HG02678 (cell line): ENCODE data around the gene DNAH17.

Source experiments
- ATAC-seq: cut with Tn5 transposase; IDR thresholded peaks from one replicate; pipeline ENCODE4 v1.9.1; 2021; ENCODE audit warnings: mild to moderate bottlenecking, moderate library complexity; ENCODE audit not compliant: unreplicated experiment

The DNAH17 gene

GRCh38 chr17:78460951-78461798 is 116.0 kb downstream of the DNAH17 start:
- no peak for ATAC-seq

DNA sequence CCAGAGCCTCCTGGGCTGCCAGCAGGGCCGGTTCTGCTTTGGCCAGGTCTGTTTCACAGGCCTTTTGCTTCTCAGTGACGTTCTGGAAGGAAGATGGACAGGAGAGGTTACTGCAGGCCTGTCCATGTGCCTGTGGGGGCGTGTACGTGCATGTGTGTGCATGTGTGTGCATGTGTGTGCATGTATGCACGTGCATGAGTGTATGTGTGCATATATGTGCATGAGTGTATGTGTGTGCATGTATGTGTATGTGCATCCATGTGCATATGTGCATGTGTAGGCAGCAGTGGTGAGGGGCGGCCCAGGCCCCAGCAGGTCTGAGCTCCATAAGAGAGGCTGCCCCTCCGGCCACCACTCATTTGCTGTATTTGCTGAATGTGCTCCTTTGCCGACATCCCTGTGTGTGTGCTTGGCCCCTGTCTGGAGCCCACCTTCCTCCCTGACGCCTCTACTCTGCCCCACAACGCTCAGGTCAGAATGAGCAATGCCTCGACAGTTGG is 117.0 kb downstream of the DNAH17 start:
- no peak for ATAC-seq

GRCh38 chr17:78459696-78460095 is 117.5 kb downstream of the DNAH17 start:
- ATAC-seq = no peak

- no peak for ATAC-seq
Observed at GRCh38 chr17:78458736-78459335, 118.4 kb downstream of the DNAH17 start.

- ATAC-seq = no peak
Observed at GRCh38 chr17:78458091-78458490, 119.1 kb downstream of the DNAH17 start.

GRCh38 chr17:78454346-78454745 is 122.8 kb downstream of the DNAH17 start:
- ATAC-seq = no peak

DNA sequence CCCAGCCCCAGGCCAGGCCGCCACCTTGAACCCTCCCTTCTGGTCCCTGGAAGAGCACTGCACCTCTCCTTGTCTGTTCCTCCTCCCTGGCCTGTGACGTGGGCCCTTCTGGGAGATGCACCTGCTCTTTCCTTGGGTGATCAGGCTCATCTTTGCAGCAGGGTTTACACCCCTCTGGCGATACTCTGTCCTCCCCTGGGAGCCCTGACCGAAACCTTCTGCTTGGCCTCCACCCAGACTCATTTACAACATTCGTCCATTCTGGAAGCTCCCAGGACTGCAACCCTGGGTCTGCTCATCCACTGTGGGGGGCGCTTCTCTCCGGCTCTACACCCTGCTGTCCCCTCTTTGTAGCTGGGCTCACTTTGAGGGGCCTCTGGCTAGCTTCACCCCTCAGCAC is 125.4 kb downstream of the DNAH17 start:
- no peak for ATAC-seq

GRCh38 chr17:78450696-78451345 is 126.4 kb downstream of the DNAH17 start:
- no peak for ATAC-seq

GRCh38 chr17:78449983-78450595 is 127.1 kb downstream of the DNAH17 start:
- ATAC-seq = no peak

DNA sequence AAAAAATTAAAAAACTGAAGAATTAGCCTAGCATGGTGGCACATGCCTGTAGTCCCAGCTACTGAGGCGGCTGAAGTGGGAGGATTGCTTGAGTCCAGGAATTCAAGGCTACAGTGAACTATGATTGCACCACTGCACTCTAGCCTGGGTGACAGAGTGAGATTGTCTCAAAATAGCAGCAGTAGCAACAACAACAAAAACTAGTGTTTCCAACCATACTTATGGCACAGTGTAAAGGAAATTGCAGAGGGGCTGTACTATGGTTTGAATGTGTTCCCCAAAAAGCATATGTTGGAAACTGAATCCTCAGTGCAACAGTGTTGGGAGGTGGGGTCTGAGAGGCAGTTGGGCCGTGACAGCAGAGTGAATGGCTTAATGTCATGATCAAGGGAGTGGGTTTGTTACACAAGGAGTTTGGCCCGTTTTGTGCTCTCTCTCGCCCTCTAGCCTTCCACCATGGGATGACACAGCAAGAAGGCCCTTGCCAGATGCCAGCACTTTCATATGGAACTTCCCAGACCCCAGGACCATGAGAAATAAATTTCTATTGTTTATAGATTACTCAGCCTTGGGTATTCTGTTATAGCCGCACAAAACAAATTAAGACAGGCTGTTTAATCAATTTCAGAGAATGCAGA is 128.7 kb downstream of the DNAH17 start:
- no peak for ATAC-seq

DNA sequence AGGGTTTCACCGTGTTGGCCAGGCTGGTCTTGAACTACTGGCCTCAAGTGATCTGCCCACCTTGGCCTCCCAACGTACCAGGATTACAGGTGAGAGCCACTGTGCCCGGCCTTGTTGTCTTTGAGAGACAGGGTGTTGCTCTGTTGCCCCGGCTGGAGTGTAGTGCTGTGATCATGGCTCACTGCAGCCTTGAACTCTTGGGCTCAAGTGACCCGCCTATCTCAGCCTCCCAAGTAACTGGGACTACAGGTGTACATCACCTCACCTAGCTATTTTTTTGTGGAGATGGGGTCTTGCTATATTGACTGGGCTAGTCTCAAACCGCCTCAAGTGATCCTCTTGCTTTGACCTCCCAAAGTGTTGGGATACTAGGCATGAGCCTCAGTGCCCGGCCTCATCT is 130.4 kb downstream of the DNAH17 start:
- ATAC-seq = no peak

GRCh38 chr17:78444392-78444791 is 132.8 kb downstream of the DNAH17 start:
- ATAC-seq = no peak

GRCh38 chr17:78442648-78443218 is 134.5 kb downstream of the DNAH17 start:
- ATAC-seq = no peak

DNA sequence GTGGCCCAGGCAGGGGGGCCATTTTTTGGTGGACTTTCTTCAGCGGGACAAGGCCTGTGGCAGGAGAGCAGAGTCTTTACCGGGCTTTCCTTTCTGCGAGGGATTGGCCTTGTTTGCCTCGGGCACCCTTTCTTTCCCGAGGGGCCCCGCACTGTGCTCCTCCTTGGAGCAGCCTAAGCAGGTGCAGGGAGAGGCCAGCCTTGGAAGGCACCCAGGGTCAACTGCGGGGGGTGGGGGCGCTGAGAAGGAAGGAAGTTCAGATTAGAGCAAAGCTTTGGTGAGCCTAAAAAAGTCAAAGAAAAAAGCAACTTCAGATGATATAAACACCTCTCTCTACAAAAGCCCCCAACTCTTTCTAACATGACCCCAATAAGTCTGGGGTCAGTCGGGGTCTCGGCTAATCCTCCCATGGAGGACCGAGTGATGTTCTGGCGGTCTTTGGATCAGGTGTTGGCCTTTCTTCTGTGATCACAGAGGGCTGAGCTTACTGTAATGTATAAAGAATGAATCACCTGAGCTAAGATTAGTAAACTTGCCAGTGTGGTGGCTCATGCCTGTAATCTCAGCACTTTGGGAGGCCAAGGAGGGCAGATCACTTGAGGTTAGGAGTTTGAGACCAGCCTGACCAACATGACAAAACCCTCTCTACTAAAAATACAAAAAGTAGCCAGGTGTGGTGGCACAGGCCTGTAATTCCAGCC is 135.8 kb downstream of the DNAH17 start:
- no peak for ATAC-seq

GRCh38 chr17:78438694-78439325 is 138.4 kb downstream of the DNAH17 start:
- no peak for ATAC-seq

DNA sequence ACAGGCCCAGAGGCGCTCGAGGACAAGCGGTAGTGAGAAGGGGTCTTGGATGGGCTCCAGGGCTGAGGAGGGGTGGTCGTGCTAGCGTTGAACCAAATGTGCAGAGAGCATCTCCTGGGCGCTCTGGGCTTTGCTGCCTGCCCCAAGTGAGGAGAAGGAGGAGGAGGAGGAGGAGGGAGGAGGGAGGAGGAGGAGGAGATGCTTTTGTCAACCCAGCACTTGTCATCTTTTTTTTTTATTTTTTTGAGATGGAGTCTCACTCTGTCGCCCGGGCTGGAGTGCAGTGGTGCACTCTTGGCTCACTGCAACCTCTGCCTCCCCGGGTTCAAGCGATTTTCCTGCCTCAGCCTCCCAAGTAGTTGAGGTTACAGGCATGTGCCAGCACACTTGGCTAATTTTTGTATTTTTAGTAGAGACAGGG is 138.9 kb downstream of the DNAH17 start:
- no peak for ATAC-seq

- ATAC-seq = no peak
Observed at GRCh38 chr17:78437508-78438169, 139.6 kb downstream of the DNAH17 start.

DNA sequence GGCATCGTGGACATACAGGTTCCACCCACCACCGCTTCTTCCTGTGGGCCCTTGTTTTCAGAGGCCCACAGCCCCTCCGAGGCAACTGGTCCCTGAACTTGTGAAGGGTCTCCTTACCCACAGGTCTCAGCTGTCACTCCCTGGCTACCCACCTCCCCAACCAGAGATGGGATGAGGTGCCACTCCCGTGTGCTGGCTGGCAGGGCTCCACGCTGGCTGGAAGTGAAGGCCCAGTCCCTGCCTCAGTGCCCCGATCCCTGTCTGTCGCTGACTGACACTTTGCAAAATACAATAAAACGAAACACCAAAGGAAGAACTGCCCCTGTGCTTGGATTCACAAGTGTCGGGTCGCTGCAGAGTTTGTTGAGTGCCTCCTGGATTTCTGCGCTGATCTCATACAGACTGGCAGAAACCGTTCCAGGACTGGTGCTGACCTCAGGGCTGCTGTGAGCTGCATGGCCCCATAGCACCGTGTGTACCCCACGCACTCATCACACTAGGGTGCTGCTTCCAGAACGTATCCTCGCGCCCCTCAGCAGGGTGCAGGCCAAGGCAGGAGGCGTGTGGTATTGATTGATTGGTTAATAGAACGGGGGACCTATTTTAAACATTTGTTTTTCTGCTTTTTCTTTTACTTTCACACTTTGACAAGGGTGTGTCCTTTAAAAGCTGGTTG is 141.7 kb downstream of the DNAH17 start:
- no peak for ATAC-seq
